Activated CD4-positive, alpha-beta memory T cell treated with anti-CD3 and anti-CD28 coated beads for 36 hours (primary cell): Measurements from ENCODE around the gene CNNM2. TPM values are rescaled to one million over a fixed set of nuclear protein-coding genes. Genes with fewer than 3 reads are reported as not detected.

Source experiments
- CTCF ChIA-PET: fragments of 350-600 bp; sonication (Branson Sonifier 250); formaldehyde crosslinking; loops from one replicate; lab custom pipeline; 2021; ENCODE audit warnings: antibody characterized with exemption, inconsistent platforms; lab: Charles Lee
- POLR2A ChIA-PET: fragments of 350-600 bp; sonication (Branson Sonifier 250); formaldehyde crosslinking; loops from one replicate; lab custom pipeline; 2021; ENCODE audit warnings: antibody characterized with exemption; lab: Charles Lee
- DNase-seq: peaks from one replicate; pipeline ENCODE4 v3.0.0-alpha.2; 2020
- H3K27ac Mint-ChIP-seq: one replicate; pipeline ENCODE4 v1.8.0; 2021; ENCODE audit warnings: mixed read lengths
- H3K27me3 Mint-ChIP-seq: one replicate; pipeline ENCODE4 v1.8.0; 2021; ENCODE audit warnings: mixed read lengths
- H3K36me3 Mint-ChIP-seq: one replicate; pipeline ENCODE4 v1.8.0; 2021; ENCODE audit warnings: mixed read lengths
- H3K4me1 Mint-ChIP-seq: one replicate; pipeline ENCODE4 v1.8.0; 2021; ENCODE audit warnings: low read depth, mixed read lengths
- H3K4me3 Mint-ChIP-seq: one replicate; pipeline ENCODE4 v1.8.0; 2021; ENCODE audit warnings: mild to moderate bottlenecking, mixed read lengths
- H3K9me3 Mint-ChIP-seq: one replicate; pipeline ENCODE4 v1.8.0; 2021; ENCODE audit warnings: mixed read lengths
- intact Hi-C: fragments of 100-400 bp; cut with micrococcal nuclease; formaldehyde crosslinking; loops from one replicate; pipeline ENCODE4 v1.15.1; 2023
- total RNA-seq, 2 experiments: library from RNA; stranded (reverse); gene quantifications; one replicate each; pipeline ENCODE4 v1.2.3, GENCODE V29; 2021

Gene CNNM2
- total RNA-seq, 2 experiments from 2014 or later, result 4.0 to 4.2 TPM

- Mint-ChIP-seq H3K27ac (no peak overlapping the region), H3K4me1 (no peaks in the 10 kb centered on the region), H3K36me3 (peaks cover 7% of the 10 kb centered on the region), H3K27me3 (no peaks in the 10 kb centered on the region), H3K9me3 (no peaks in the 10 kb centered on the region), H3K4me3 (no peak overlapping the region)
- CTCF ChIA-PET, result no interaction called here
- DNase-seq, result no peak
- POLR2A ChIA-PET, result no interaction called here
- intact Hi-C loops, result no loop called here
Observed at GRCh38 chr10:103102195-103102594, 184.1 kb downstream of the CNNM2 start.

- no peak for DNase-seq
- no peaks in the 10 kb centered on the region for H3K9me3 Mint-ChIP-seq
- intact Hi-C loops, result no loop called here
- POLR2A ChIA-PET, result interaction anchor here (0.6 kb wide), 1 partner anchor 140 kb away, joined by 3 read pairs; no protein-coding TSS in a partner anchor
- H3K27ac Mint-ChIP-seq, result no peak overlapping the region
- peaks cover 6% of the 10 kb centered on the region for H3K36me3 Mint-ChIP-seq
- H3K4me3 Mint-ChIP-seq, result no peak overlapping the region
- H3K27me3 Mint-ChIP-seq, result no peaks in the 10 kb centered on the region
- CTCF ChIA-PET, result interaction anchor here (0.8 kb wide), 1 partner anchor 187 kb away, joined by 4 read pairs; no protein-coding TSS in a partner anchor
- no peaks in the 10 kb centered on the region for H3K4me1 Mint-ChIP-seq
Observed at GRCh38 chr10:103103989-103104388, 185.9 kb downstream of the CNNM2 start.

- ChIA-PET POLR2A (no interaction called here), CTCF (no interaction called here)
- Mint-ChIP-seq H3K36me3 (peaks cover 8% of the 10 kb centered on the region), H3K27me3 (no peaks in the 10 kb centered on the region), H3K4me3 (no peak overlapping the region), H3K9me3 (no peaks in the 10 kb centered on the region), H3K4me1 (no peaks in the 10 kb centered on the region), H3K27ac (no peak overlapping the region)
- intact Hi-C loops, result no loop called here
- DNase-seq, result no peak
Observed at GRCh38 chr10:103104721-103105120, 186.6 kb downstream of the CNNM2 start.

GRCh38 chr10:103105462-103105861, 187.4 kb downstream of the CNNM2 start:
- Mint-ChIP-seq H3K27ac (no peak overlapping the region), H3K4me1 (no peaks in the 10 kb centered on the region), H3K36me3 (peaks cover 8% of the 10 kb centered on the region), H3K4me3 (no peak overlapping the region), H3K27me3 (no peaks in the 10 kb centered on the region), H3K9me3 (no peaks in the 10 kb centered on the region)
- CTCF ChIA-PET, result no interaction called here
- POLR2A ChIA-PET, result no interaction called here
- no peak for DNase-seq
- intact Hi-C loops, result no loop called here

GRCh38 chr10:103106539-103106938, 188.4 kb downstream of the CNNM2 start:
- POLR2A ChIA-PET, result no interaction called here
- H3K4me1 Mint-ChIP-seq, result peaks cover 7% of the 10 kb centered on the region
- DNase-seq, result no peak
- no peaks in the 10 kb centered on the region for H3K9me3 Mint-ChIP-seq
- H3K36me3 Mint-ChIP-seq, result peaks cover 5% of the 10 kb centered on the region
- CTCF ChIA-PET, result interaction anchor here (0.5 to 0.8 kb wide), 2 partner anchors 62 to 138 kb away, joined by 3 read pairs; no protein-coding TSS in a partner anchor
- H3K27me3 Mint-ChIP-seq, result no peaks in the 10 kb centered on the region
- no peak overlapping the region for H3K27ac Mint-ChIP-seq
- intact Hi-C loops, result no loop called here
- H3K4me3 Mint-ChIP-seq, result no peak overlapping the region

- no peak overlapping the region for H3K4me3 Mint-ChIP-seq
- no peaks in the 10 kb centered on the region for H3K9me3 Mint-ChIP-seq
- H3K36me3 Mint-ChIP-seq, result peaks cover 6% of the 10 kb centered on the region
- ChIA-PET CTCF (interaction anchor here (1.7 to 3.1 kb wide), 2 partner anchors 135 to 193 kb away, joined by 4 to 12 read pairs; no protein-coding TSS in a partner anchor), POLR2A (interaction anchor here (0.6 to 1.1 kb wide), 2 partner anchors 84 to 467 kb away, joined by 3 read pairs; no protein-coding TSS in a partner anchor)
- no peaks in the 10 kb centered on the region for H3K27me3 Mint-ChIP-seq
- DNase-seq, result no peak
- intact Hi-C loops, result no loop called here
- H3K4me1 Mint-ChIP-seq, result peaks cover 21% of the 10 kb centered on the region
- H3K27ac Mint-ChIP-seq, result no peak overlapping the region
Observed at GRCh38 chr10:103109821-103110220, 191.7 kb downstream of the CNNM2 start.

- intact Hi-C loops, result no loop called here
- Mint-ChIP-seq H3K9me3 (no peaks in the 10 kb centered on the region), H3K27me3 (no peaks in the 10 kb centered on the region), H3K4me3 (no peak overlapping the region), H3K36me3 (peaks cover 6% of the 10 kb centered on the region), H3K4me1 (peaks cover 21% of the 10 kb centered on the region), H3K27ac (no peak overlapping the region)
- CTCF ChIA-PET, result interaction anchor here (0.8 to 3.1 kb wide), 4 partner anchors 65 to 224 kb away, joined by 3 to 12 read pairs (median 4); no protein-coding TSS in a partner anchor
- POLR2A ChIA-PET, result interaction anchor here (0.6 to 1.5 kb wide), 3 partner anchors 83 to 467 kb away, joined by 3 read pairs; no protein-coding TSS in a partner anchor
- DNase-seq, result no peak
Observed at GRCh38 chr10:103110407-103110806, 192.3 kb downstream of the CNNM2 start.

GRCh38 chr10:103111031-103111917, 193.2 kb downstream of the CNNM2 start:
- peaks cover 6% of the 10 kb centered on the region for H3K36me3 Mint-ChIP-seq
- no peak overlapping the region for H3K4me3 Mint-ChIP-seq
- H3K9me3 Mint-ChIP-seq, result no peaks in the 10 kb centered on the region
- intact Hi-C loops, result no loop called here
- no peak for DNase-seq
- H3K27ac Mint-ChIP-seq, result peak overlapping the region; percentile 60
- CTCF ChIA-PET, result interaction anchor here (0.5 to 3.1 kb wide), 5 partner anchors 64 to 223 kb away, joined by 3 to 12 read pairs (median 4); no protein-coding TSS in a partner anchor
- peaks cover 21% of the 10 kb centered on the region for H3K4me1 Mint-ChIP-seq
- POLR2A ChIA-PET, result interaction anchor here (1.1 to 1.5 kb wide), 2 partner anchors 82 to 86 kb away, joined by 3 read pairs; no protein-coding TSS in a partner anchor
- H3K27me3 Mint-ChIP-seq, result no peaks in the 10 kb centered on the region

GRCh38 chr10:103111918-103112877, 194.1 kb downstream of the CNNM2 start:
- Mint-ChIP-seq H3K4me3 (no peak overlapping the region), H3K36me3 (peaks cover 6% of the 10 kb centered on the region), H3K4me1 (peaks cover 21% of the 10 kb centered on the region), H3K27ac (peak overlapping the region; percentile 78), H3K27me3 (no peaks in the 10 kb centered on the region), H3K9me3 (no peaks in the 10 kb centered on the region)
- ChIA-PET CTCF (interaction anchor here (1.2 to 3.1 kb wide), 3 partner anchors 132 to 136 kb away, joined by 3 to 12 read pairs (median 4); no protein-coding TSS in a partner anchor), POLR2A (interaction anchor here (1.5 kb wide), 1 partner anchor 85 kb away, joined by 3 read pairs; no protein-coding TSS in a partner anchor)
- DNase-seq, result no peak
- intact Hi-C loops, result loop anchor here (1.0 to 2.0 kb wide), 4 partner anchors 23 to 132 kb away; partner anchors contain the start of gene NT5C2

GRCh38 chr10:103114876-103115275, 196.8 kb downstream of the CNNM2 start:
- Mint-ChIP-seq H3K4me3 (no peak overlapping the region), H3K4me1 (peaks cover 21% of the 10 kb centered on the region), H3K9me3 (no peaks in the 10 kb centered on the region), H3K27me3 (no peaks in the 10 kb centered on the region), H3K36me3 (peaks cover 4% of the 10 kb centered on the region), H3K27ac (no peak overlapping the region)
- ChIA-PET POLR2A (no interaction called here), CTCF (interaction anchor here (0.7 to 1.0 kb wide), 2 partner anchors 114 to 130 kb away, joined by 3 to 4 read pairs; no protein-coding TSS in a partner anchor)
- intact Hi-C loops, result no loop called here
- DNase-seq, result no peak

GRCh38 chr10:103117247-103117646, 199.2 kb downstream of the CNNM2 start:
- Mint-ChIP-seq H3K9me3 (no peaks in the 10 kb centered on the region), H3K27ac (no peak overlapping the region), H3K36me3 (peaks cover 2% of the 10 kb centered on the region), H3K4me3 (no peak overlapping the region), H3K4me1 (peaks cover 10% of the 10 kb centered on the region), H3K27me3 (no peaks in the 10 kb centered on the region)
- ChIA-PET CTCF (no interaction called here), POLR2A (no interaction called here)
- no peak for DNase-seq
- intact Hi-C loops, result no loop called here
